Hepatic stellate cell (primary cell): ENCODE data around the gene OSER1.
A peak's percentile ranks its signal among the peaks of the same experiment; 100 is the strongest.
"Not testable (repeated sequence)": the region's sequence is repeated elsewhere in the genome, so short reads cannot be mapped to it uniquely, and the experiment has no call there.

Source experiments
- DNase-seq: peaks from one replicate; pipeline ENCODE4 v3.0.0; 2011; ENCODE audit warnings: low spot score

The OSER1 gene

DNA sequence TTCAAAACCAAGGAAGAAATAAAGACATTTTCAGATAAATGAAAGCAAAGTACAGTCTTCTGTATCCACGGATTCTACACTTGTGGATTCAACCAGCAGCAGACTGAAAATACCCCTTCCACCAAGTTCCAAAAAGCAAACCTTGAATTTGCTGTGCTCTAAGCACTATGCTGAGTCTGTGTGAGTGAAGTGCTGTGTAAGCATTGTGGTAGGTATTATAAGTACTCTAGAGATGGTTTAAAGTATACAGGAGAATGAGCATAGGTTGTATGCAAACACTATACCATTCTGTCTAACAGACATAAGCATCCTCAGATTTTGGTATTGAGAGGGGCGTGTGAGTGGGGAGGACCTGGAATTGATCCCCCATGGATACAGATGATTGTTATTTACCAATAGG, 9.6 kb downstream of the OSER1 start:
- DNase-seq: no peak

DNA sequence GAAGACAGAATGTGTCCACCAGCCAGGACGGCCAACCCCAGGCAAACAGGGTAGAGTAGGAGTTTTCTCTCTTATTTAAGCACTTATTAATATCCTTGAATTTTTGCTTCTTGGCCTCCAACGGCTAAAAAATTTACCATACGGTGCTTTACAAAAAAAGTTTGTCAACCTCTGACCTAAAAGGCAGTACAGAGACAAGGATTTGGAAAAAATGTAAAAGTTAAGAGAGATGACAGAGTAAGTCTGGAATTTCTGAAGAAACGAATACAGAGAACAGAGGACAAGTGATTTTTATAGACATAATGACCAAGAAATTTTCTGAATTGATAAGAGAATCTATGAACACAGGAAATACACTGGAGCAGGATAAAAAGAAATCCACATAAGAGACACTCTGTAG, 10.2 kb downstream of the OSER1 start:
- peak; percentile 27 for DNase-seq

DNA sequence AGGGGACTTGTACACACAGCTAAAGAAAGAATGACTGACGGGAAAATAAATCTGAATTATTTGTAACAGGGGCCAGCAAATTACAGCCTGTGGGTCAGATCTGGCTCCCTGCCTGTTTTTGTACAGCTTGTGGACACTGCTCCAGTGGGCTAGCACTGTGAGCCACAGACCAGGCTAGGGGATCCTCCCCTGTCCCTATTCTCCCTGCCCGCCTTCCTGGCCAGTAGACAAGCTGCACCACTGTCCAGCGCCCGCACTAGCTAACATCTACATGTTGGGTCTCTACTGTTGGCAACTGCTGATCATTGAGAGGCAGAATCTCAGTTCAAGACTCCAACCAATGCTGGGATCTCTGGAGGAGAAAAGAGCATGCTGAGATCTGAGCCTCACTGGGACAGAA, 10.7 kb downstream of the OSER1 start:
- DNase-seq: no peak

DNA sequence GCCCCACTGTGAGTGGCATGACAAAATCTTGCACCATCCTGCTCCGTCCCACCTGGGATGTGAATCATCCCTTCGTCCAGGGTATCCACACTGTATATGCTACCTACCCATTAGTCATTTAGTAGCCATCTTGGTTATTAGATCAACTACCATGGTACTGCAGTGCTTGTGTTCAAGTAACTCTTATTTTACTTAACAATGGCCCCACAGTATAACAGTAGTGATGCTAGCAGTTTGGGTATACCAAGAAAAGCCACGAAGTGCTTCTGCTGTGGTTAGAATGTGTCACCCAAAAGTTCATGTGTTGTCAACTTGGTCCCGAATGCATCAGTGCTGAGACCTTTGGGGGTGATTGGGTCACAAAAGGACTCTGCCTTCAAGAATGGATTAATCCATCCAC, 11.7 kb downstream of the OSER1 start:
- DNase-seq: no peak

DNA sequence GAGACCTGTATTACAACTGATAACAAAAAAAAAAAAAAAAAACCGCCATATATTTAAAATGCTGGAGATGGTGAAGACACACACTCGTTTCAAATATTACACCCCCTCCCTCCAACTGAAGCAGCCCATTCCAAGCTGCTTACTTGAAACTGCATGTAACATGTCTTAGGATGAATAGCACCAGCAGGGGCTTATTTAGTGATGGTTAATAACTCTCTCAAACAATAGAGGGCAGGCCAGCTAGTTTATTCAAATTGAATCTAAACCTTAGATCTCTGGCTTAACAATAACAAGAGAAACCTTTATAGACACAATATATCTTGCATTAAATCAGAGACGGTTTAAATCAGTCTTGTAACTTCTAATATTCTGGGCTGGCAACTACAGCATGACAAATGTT, 14.3 kb downstream of the OSER1 start:
- DNase-seq: no peak

DNA sequence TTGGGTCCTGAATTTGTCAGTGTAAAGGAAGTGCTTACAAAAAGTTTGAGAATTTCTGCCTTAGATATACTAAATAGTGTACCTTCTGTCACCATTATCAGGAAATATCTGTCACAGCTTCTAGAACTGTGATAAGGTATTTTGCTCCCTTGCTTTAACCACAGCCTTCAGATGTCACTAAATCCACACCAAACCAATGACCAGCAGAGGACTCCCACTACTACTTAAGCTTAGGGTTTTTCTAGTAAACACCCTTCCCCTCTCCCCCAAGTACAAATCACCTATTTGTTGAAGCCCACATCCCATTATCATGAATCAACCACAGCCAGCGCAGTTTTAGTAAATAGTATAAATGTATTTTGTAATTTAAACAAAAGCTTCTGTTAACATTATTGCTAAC, 15.0 kb downstream of the OSER1 start:
- no peak for DNase-seq

DNA sequence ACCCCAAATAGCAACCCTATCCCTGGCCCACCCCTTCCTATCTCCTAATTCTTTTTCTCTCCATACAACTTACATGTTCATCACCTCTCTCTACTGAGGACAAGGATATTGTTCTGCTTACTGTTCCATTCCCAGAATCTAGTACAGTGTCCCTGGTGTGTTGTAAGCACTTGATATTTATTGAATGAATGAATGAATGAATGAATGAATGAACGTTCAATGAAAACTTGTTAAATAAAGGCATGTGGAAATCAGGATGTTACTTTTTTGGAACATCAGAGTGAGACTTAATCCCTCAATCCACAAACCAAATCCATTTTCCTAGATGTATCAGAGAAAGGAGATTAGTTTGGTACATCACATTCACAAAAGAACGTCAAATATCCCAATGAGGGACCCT, 16.8 kb downstream of the OSER1 start:
- DNase-seq: no peak

DNA sequence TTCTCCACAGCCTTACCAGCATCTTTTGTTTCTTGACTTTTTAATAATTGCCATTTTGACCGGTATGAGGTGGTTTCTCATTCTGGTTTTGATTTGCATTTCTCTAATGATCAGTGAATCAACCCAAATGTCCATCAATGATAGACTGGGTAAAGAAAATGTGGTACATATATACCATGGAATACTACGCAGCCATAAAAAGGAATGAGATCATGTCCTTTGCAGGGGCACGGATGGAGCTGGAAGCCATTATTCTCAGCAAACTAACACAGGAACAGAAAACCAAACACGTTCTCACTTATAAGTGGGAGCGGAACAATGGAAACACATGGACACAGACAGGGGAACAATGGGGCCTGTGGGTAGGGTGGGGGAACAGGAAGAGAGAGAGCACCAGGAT, 18.9 kb downstream of the OSER1 start:
- not testable (repeated sequence) for DNase-seq

DNA sequence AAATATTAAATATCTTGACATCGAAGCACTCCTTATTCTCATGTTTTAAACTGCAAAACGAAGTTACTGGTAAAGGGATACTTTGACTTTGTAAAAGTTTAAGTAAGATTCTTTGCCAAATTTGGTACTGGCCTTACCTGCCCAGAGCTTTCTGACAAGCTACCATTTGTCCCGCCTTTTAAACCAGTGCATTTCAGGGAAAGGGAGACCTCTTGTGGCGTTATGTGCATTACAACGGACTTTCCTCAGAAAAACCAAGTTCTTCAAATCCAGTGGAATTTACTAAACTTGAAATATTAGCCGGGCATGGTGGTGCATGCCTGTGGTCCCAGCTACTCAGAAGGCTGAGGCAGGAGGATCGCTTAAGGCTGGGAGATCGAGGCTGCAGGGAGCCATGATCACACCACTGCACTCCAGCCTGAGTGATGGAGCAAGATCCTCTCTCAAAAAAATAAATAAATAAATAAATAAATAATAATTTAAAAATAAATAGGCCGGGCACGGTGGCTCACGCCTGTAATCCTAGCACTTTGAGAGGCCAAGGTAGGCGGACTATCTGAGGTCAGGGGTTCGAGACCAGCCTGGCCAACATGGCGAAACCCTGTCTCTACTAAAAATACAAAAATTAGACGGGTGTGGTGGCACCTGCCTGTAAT, 20.2 kb downstream of the OSER1 start:
- DNase-seq: peak; percentile 50

DNA sequence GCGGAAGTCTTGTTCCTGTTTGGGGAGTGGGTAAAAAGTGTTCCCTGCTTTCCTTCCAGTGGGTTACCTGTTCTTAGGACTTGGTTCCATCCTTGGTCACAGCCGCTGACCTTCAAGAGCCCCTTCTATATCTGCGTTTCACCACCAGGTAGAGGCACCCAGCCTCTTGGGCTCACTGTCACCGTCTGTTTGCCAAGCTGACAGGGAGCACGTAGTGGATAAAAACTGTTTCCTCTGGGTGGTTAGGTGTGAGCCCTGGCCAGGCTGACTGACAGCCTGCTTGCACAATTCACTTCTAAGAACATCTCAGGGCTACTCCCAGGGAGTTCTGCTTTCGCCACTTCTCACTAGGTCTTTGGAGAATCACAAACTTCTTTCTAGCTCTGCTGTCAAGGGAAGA, 21.8 kb downstream of the OSER1 start:
- DNase-seq: no peak

DNA sequence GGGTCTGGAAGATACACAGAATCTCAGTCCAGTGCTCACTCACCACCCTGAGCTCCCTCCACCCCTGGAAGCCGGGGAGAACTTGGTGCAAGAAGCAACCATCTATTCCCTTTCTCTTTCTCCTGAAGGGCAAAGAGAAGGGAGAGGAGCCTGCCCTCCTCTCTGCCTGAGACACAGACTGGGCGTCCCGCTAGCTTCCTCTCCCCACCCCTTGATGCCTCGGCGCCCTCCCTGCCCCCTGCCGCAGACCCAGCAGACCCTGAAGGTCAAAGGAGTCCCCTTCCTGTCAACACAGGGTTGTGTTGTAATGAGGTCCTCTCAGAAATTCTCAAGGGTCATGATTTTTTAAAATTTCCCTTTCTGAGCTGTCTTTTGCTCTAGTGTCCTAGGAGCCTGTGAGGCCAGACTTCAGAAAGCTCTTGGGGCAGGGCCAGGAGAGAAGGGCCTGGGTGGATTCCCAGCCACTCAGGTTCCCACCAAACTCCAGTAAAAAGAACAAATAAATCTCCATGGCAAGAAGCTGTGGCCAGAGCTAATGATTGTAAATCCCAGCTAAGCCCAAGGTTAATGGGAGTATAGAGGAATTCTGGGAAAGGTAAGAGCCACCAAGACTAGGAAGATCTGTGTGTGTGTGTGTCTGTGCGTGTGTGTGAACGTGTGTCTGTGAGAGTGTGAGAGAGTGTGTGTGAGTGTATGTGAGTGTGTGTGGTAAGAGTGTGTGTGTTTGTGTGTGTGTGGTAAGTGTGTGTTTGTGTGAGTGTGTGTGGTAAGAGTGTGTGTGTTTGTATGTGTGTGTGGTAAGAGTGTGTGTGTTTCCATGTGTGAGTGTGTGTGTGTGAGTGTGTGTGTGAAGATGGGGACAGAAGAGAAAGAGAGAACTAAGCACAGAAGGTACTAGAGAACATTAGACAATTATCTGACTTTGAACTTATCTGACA, 22.5 kb downstream of the OSER1 start:
- peak; percentile 21 for DNase-seq

DNA sequence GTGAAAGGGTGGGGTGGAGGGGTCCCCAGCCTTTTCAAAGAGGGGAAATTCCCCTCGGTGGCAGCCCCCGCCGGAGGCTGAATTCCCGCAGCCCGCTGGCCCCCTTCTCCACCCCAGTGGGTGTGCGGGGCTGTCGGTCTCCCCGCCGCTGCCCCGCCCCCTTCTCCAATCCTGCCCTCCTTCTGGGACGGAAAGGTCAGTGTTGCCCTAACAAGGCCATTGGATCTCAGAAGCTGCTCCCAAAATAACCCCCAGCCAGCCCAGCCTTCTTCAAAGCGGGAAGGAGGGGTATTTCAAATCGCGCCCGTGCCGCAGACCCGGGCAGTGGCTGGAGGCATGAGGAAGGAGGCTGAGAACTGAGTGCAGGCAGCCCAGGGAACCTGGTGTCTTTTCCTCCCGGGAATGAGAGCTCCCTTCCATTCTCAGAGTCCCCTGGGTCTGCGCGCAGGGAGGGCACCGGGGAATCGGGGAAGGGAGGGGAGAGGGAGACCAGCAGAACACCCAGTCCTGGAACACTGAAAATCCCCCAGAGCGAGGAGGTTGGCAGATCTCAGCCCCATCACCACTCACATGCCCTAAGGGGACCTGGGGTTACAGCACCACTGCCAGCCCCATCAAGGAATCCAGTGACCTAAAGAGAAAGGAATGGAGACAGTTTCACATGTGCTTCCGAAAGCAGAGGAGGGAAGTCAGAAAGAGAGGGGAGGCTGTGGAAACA, 23.4 kb downstream of the OSER1 start, which contains the start of gene JPH2:
JPH2 (minus strand) TSS at position 135 of the 718 bp plus-strand sequence. CDS start 483 bp downstream, outside the sequence.
- peak; percentile 84 for DNase-seq

DNA sequence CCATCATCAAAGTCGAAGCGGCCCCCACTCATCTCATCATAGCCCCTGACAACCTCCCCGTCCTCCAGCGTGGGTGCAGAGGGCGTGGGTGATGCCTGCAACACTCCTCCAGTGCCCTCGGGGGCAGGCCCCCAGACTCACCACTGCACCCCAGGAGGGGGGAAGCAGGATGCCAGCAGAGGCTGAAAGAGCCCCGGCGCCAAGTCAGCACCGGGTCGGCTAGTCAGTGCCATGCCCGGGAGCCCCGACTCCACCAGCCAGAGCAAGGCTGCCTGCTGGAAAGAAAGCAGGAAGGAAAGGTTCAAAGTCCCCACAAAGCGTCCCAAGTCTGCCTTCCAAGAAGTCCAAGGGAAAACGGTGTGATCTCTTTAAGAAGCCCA, 23.9 kb downstream of the OSER1 start:
- no peak for DNase-seq

DNA sequence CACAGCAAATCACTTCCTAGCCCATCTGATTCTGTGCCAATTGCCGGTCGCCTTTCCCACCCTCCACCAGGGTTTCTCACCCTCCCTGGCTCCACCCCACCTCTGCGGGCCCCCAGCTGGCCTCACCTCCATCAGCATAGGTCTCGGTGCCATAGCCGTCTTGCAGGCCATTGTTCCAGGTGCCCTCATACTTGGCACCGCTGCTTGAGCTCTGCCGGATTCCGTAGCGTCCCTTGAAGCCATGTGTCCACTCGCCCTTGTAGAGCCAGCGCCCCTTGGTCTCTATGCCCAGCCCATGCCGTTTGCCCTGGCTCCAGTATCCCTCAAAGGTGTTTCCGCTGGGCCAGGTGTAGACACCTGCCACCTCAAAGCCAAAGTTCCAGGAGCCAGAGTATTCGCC, 24.4 kb downstream of the OSER1 start:
- DNase-seq: no peak

DNA sequence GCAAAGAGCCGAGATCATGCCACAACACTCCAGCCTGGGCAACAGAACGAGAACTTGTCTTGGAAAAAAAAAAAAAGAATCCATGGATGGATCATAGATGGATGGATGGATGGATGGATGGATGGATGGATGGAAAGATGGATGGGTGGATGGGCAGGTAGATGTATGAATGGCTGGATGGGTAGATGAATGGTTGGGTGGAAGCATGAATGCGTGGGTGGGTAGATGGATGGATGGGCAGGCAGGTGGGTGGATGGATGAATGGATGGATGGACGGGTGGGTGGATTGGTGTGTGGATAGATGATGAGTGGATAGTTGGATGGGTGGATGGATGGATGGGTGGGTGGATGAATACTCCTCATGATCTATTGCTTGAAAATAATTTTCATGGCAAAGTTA, 25.0 kb downstream of the OSER1 start:
- DNase-seq: no peak

DNA sequence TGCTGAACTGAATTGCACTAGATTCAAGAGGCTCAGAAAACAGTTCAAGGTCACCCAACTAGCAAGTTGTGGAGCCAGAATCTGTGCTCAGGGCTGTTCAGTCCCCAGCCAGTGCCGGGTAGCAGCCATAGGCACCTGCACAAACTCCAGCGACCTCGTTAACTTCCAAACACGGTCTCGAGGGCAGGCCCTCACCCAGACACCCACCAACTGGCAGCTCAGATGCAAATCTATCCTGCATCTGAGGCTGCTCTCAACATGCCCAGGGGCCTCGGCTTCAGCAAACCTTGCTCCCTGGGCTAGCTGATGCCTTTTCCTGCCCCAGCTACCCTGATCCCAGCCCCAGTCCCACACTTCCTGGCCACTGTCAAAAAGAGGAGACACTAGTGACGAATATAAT, 27.3 kb downstream of the OSER1 start:
- DNase-seq: no peak

DNA sequence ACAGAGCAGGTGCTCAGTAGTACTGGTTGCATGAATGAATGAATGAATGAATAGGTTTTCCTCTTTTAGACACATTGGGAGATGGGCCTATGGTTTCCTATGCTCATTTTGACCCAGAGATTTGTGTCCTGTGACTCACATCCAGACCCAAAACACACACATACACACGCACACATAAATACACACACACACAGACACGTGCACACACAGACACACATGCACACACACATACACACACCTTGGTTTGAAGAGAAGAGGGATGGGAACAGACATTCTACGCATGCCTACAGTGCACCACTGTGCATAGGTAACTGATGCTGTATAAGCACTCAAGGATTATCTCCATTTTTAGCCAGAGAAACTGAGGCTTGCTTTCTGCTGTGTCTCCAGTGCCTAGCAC, 27.7 kb downstream of the OSER1 start:
- DNase-seq: no peak

DNA sequence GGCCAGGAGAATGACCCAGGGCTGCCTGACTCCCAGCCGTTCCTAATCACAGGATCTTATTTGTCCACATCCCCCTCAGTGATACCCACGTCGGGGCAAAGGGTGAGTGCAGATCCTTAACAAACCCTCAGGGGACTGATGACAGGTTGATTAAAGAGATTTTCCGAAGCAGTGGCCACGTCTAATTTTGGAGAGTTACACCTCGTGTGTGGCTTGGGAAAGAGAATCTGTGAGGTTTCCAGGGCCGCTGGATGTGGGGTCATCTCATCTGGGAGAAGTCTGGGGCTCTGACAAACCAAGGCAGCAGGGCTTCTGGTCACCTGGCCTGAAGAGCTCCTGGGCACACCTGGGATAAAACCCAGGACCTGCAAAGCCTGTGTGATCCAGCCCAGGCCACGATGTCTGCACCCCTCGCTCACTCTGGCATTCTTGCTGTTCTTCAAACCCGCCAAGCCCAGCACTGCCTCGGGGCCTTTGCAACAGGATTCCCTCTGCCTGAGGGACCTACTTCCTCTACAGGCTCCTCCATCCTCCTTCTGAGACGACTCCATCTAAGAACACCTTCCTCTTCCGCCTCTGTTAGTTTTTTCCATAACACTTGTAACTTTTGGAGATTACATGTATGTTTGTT, 28.3 kb downstream of the OSER1 start:
- no peak for DNase-seq

DNA sequence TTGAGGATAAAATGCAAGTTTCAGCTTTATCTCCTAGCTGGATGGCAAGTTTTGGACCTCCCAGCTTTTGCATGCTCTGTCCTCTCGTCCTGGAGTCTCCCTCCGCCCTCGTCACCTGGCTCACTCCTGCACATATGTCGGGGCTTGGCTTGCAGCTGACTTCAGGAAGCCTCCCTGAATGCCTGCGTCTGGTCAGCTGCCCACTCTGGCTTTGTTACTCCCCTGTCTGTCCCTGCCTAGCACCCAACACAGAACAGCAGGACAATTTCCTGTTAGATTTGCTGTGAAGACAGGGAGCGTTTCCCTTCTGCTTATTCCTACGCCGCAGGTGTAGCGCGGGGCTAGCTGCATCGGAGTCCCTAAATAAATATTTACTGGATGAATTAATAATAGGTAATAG, 29.0 kb downstream of the OSER1 start:
- no peak for DNase-seq

DNA sequence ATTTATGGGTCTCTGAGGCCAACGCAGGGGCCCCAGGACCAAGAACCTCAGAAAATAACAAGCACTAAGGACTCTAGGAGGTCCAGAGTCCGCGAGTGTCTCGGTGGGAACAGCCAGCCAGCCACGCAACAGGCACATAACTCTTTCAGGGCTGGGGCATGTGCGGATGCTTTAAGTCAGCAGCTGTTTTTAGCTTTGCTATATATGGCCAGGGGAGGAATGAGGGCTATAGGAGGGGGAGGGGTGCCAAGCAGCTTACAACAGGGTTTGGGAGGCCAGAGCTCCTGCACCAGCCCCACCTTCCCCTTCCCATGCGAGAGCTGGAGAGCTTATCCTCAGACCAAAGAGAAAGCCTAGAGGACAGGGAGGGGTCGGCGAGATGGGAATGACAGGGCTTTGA, 29.8 kb downstream of the OSER1 start:
- DNase-seq: peak; percentile 71

DNA sequence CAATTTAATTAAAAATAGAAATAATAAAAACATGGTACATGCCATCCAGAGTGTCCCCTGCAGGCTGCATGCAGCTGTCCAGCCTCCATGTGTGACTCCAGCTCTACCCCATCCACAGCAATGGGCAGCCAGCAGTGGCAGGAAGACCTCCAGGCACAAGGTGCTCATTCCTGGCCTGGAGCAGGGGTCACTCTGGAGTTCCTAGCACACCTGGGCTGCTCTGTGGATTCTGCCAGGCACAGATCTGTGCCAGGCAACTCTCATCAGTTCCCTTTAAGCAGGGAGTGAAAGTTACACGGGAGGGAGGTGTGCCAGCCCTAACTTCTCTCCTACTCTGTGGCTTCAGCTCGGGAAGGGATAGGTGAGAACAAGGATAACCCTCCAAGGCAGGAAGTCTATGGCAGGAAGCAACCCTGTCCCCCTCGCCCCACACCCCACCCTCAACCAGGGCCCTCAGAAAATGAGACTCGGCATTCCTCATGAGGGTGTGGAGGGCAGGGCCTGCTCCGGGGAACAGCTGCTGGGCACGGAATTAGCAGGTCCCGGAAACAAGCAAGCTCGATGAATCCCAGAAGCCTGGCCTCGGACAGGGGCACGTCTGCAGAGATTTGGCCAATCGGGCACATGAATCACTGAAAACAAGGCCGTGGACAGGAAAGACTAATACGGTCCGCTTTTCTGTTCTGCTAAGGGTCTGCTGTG, 33.6 kb downstream of the OSER1 start:
- no peak for DNase-seq
